HL-60 (cell line): ENCODE results near the gene KRT2.

Experiments used
- DNase-seq, 2 experiments: peaks; one replicate each; pipeline ENCODE4 v3.0.0-alpha.2; 2010 to 2020; ENCODE audit warnings: low read depth in 1 of 2, low spot score in 1 of 2
- H3K27ac ChIP-seq: fragments of 250-450 bp; sonication (Bioruptor Pico); replicated peaks from 2 replicates; pipeline ENCODE4 v1.5.1; 2020; ENCODE audit warnings: mild to moderate bottlenecking, moderate library complexity
- H3K27me3 ChIP-seq: fragments of 250-450 bp; sonication (Bioruptor Pico); 2 replicates; pipeline ENCODE4 v1.5.1; 2021; ENCODE audit warnings: mild to moderate bottlenecking, moderate library complexity; ENCODE audit not compliant: insufficient read depth, poor library complexity, severe bottlenecking
- H3K4me3 ChIP-seq: replicated peaks from 2 replicates; pipeline ENCODE4 v1.5.1; 2011; ENCODE audit warnings: mild to moderate bottlenecking, control low read depth, low read length; ENCODE audit not compliant: insufficient read depth
- GABPA ChIP-seq: IDR thresholded peaks from 2 replicates; pipeline ENCODE4 v1.6.1; 2012; ENCODE audit warnings: low read depth
- POLR2AphosphoS5 ChIP-seq: IDR thresholded peaks from 2 replicates; pipeline ENCODE4 v1.6.1; 2012; ENCODE audit warnings: low read depth
- SPI1 ChIP-seq: IDR thresholded peaks from 2 replicates; pipeline ENCODE4 v1.6.1; 2012; ENCODE audit warnings: low read depth, mild to moderate bottlenecking, borderline replicate concordance
- TF ChIP-seq, protein P1 (sequence below): IDR thresholded peaks from one replicate; pipeline ENCODE4 v1.5.1; 2011; ENCODE audit warnings: low read length, control low read depth, inconsistent platforms; ENCODE audit not compliant: insufficient read depth
- TF ChIP-seq, protein P2 (sequence below): IDR thresholded peaks from 2 replicates; pipeline ENCODE4 v1.6.1; 2012; ENCODE audit warnings: low read depth; ENCODE audit not compliant: insufficient replicate concordance

KRT2 gene

DNA sequence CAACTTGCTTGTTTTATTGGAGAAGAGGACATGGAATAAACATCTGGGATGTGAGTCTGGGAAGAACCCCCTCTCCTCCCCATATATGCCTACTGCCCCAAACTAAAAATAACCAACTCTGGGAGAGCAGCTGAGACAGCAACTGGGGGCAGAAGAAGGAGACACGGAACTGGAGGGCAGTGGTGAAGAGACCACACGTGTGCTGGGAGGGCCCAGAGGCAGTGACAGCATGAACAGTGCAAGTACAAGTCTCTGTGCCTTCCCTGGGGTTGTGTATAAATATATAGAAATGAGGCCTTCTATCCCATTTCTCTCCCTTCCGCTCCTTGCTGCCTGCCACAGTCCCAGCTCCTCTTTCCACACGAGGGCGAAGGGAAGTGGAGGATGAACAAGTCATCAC lies 29.7 kb downstream of the KRT2 start:
- H3K27me3 ChIP-seq, result peaks cover 4% of the 10 kb centered on the region
- no peak overlapping the region for H3K27ac ChIP-seq
- no peak for DNase-seq
- TF ChIP-seq POLR2AphosphoS5, result no peak
- no peak overlapping the region for H3K4me3 ChIP-seq

DNA sequence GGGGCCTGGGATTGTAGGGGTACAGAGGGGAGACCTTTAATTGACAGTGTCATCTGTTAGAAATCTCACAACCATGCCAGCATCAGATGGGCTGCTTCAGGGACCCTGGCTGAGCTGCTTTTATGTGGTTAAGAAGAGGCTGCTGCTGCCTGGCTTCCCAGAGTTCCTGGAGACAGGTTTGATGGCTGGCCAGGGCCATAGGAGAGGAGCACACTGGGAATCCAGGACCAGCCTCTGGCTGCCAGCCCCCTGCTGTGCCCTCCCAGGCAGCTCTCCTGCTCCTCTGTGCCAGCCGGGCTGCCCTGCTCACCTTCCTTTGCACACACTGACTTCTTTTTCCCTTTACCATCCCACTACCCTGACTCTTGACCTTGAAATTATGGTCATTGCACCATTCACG lies 33.1 kb downstream of the KRT2 start:
- Histone ChIP-seq H3K27me3 (no peaks in the 10 kb centered on the region), H3K4me3 (no peak overlapping the region)
- TF ChIP-seq, protein P1, sequence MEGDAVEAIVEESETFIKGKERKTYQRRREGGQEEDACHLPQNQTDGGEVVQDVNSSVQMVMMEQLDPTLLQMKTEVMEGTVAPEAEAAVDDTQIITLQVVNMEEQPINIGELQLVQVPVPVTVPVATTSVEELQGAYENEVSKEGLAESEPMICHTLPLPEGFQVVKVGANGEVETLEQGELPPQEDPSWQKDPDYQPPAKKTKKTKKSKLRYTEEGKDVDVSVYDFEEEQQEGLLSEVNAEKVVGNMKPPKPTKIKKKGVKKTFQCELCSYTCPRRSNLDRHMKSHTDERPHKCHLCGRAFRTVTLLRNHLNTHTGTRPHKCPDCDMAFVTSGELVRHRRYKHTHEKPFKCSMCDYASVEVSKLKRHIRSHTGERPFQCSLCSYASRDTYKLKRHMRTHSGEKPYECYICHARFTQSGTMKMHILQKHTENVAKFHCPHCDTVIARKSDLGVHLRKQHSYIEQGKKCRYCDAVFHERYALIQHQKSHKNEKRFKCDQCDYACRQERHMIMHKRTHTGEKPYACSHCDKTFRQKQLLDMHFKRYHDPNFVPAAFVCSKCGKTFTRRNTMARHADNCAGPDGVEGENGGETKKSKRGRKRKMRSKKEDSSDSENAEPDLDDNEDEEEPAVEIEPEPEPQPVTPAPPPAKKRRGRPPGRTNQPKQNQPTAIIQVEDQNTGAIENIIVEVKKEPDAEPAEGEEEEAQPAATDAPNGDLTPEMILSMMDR, result no peak
- TF ChIP-seq GABPA, result no peak
- TF ChIP-seq SPI1, result no peak

DNA sequence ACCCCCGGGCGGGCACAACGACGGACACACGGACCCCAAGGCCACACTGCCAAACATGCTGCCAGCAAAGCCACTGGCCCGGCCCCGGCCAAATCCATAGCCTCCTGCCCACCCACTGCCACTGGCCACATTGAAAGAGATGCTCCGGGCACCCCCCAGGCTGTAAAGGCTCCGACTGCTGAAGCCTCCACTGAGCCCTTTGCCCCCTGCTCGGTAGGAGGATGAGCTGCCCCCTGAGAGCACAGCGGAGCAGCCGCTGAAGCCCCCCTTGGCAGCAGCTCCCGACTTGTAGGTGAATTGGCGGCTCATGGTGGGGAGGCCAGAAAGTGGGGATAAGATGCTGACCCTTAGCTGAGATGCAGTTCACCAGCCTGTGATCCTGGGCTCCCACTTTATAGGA lies 33.8 kb downstream of the KRT2 start, which contains the start of gene KRT73:
Gene KRT73, minus strand, starts transcription at position 344 of the 400 bp plus-strand sequence. Its CDS starts 35 bp downstream, at position 309.
- TF ChIP-seq GABPA (no peak), POLR2AphosphoS5 (no peak), SPI1 (no peak)
- TF ChIP-seq, protein P2, sequence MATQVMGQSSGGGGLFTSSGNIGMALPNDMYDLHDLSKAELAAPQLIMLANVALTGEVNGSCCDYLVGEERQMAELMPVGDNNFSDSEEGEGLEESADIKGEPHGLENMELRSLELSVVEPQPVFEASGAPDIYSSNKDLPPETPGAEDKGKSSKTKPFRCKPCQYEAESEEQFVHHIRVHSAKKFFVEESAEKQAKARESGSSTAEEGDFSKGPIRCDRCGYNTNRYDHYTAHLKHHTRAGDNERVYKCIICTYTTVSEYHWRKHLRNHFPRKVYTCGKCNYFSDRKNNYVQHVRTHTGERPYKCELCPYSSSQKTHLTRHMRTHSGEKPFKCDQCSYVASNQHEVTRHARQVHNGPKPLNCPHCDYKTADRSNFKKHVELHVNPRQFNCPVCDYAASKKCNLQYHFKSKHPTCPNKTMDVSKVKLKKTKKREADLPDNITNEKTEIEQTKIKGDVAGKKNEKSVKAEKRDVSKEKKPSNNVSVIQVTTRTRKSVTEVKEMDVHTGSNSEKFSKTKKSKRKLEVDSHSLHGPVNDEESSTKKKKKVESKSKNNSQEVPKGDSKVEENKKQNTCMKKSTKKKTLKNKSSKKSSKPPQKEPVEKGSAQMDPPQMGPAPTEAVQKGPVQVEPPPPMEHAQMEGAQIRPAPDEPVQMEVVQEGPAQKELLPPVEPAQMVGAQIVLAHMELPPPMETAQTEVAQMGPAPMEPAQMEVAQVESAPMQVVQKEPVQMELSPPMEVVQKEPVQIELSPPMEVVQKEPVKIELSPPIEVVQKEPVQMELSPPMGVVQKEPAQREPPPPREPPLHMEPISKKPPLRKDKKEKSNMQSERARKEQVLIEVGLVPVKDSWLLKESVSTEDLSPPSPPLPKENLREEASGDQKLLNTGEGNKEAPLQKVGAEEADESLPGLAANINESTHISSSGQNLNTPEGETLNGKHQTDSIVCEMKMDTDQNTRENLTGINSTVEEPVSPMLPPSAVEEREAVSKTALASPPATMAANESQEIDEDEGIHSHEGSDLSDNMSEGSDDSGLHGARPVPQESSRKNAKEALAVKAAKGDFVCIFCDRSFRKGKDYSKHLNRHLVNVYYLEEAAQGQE, result no peak
- TF ChIP-seq, protein P1, result no peak
- no peak within 1 kb of the TSS for H3K4me3 ChIP-seq
- no peaks in the 10 kb centered on the region for H3K27me3 ChIP-seq
- H3K27ac ChIP-seq, result no peak within 1 kb of the TSS
- no peak for DNase-seq

More for the DNA sequence above, 33.1 kb downstream of the KRT2 start:
- DNase-seq, result no peak
- H3K27ac ChIP-seq, result no peak overlapping the region

DNA sequence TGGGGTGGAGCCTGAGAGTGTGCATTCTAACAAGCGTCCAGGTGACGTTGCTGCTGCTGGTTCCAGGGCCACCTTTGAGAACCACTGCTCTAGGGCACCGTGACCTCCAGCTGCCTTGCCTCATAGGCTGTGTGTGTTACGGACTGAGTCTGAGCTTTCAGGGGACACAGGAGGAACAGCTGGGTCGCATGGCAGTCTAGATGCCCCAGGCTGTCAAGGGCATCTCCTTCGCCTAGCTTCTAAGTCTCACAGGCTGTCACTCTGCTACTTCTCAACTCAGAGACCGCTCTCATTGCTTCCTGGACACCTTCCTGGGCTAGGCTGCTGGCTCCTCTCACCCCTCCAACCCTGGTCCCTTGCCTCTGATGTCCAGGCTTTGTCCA lies 34.6 kb downstream of the KRT2 start:
- no peak for DNase-seq
- no peaks in the 10 kb centered on the region for H3K27me3 ChIP-seq
- H3K4me3 ChIP-seq, result no peak overlapping the region
- H3K27ac ChIP-seq, result no peak overlapping the region
- TF ChIP-seq SPI1, result no peak
- TF ChIP-seq, protein P1, result no peak
- TF ChIP-seq, protein P2, result no peak
- no peak for TF ChIP-seq POLR2AphosphoS5
